GM19372 (cell line): ENCODE measurements around the gene SLC19A2.

Source experiments
- ATAC-seq: cut with Tn5 transposase; IDR thresholded peaks from one replicate; pipeline ENCODE4 v1.9.1; 2021; ENCODE audit warnings: mild to moderate bottlenecking, low read depth, moderate library complexity; ENCODE audit not compliant: unreplicated experiment

SLC19A2 gene

DNA sequence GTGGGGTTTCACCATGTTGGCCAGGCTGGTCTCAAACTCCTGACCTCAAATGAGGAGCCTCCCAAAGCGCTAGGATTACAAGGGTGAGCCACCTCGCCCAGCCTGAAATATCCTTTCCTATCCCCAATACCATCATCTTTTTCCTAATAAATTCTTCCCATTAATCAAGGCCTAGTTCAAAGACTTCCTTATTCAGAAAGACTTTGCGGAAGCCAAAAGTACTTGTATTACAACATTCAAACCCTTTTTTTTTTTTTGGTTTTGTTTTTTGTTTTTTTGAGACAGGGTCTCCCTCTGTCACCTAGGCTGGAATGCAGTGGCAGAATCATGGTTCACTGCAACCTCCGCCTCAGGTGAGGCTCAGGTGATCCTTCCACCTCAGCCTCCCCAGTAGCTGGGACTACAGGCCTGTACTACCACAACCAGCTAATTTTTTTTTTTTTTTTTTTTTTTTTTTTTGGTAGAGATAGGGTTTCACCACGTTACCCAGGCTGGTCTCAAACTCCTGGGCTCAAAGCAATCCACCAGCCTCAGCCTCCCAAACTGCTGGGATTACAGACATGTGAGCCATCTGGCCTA, 7.6 kb downstream of the SLC19A2 start:
- no peak for ATAC-seq

DNA sequence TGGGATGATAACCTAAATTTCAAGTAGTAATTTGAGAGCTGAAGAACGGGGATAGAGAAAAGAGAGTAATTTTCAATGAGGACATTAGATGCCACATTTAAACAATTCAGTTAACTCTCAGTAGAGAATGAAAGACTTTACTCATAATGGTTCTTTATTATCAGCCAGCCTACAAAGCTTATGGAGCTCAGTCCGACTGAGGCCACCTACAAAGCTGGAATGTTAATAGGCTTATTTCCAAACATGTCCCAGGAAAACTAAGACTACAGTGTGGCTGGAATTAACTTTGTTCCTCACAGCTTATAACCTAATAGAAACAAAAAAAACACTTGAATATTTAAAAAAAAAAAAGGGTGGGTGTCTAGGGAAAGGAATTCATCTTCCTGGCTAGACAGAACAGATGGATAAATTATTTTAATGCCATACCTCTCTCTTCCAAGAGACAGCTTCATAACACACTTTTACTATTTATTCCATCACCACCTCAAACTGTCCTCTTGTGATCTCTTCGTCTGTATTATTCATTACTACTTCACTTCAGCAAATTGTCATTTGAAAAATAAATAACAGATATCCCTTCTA, 9.8 kb downstream of the SLC19A2 start:
- no peak for ATAC-seq

DNA sequence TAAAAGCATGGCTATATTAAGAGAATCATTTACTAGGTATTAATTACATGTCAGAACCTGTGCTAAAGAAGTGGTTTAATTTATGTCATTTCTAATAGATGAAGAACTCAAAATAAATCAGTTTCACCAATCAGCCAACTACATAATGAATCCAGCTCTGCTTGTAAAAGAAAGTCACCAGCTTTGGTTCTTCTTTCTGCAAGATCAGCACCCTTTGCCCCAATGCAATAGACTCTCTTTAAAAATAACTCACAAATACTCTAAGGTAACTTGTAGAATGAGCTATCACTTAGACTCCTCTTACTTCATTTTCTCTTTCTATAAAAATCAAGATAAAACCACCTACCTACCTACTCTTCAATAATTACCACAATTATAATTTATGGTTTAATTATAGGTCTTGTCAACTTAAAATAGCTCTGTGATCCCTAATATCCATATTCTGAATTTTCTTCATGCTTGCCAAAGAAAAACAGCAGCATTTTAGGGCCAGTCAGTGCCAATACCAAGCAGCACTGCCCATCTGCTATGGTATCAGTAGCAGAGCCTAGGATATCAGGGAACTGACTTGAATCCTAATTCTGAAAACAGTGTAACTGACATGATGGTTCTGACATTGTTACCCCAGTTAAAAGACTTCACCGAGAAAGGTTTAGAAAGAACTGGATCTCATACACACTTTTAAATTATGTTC, 11.3 kb downstream of the SLC19A2 start:
- no peak for ATAC-seq

DNA sequence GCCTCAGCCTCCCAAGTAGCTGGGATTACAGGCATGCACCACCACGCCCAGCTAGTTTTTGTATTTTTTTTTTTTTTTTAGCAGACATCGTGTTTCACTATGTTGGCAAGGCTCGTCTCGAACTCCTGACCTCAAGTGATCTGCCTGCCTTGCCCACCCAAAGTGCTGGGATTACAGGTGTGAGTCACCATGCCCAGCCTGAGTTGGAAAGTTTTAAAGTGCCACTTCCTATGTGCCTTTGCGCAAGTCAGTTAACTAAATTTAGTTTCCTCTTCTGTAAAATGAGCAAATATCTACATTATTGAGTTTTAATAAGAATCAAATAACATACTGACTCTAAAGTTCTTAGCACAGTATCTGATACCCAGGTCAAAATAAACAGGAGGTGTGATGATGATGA, 12.4 kb downstream of the SLC19A2 start:
- ATAC-seq: no peak

DNA sequence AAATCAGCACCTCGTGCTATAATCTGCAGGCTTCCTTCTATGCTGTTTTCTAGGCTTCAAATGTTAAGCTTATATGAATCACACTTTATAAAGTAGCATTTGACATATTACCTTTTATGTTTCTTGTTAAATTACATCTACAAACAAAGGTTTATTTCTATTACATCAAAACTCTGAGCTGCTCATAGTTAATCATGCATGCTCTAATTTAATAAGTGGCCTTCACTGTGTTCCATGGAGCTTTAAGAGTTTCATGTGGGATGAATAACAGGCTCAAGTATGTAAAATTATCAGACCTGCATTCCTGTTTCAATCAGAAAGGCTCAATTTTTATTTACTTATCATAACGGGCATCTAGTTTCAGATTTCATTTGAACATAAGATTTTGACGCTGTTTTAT, 13.0 kb downstream of the SLC19A2 start:
- ATAC-seq: no peak

DNA sequence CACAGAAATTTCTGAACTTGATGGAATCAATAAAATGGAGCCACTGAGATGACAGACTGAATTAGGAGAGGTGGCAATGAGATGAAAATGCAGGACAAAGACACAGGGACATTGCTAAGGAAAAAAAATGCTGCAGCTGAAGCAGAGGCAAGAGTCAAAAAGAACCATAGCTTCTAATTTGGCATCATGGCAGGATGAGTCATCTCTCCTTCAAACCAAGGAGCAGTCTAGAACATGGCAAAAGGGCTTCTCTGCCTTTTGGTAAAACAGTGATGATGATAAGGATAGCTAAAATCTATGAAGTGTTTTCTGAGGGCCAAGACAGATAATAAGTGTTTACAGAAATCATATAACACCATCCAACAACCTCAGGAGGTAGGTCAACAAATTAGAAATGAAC, 16.8 kb downstream of the SLC19A2 start:
- ATAC-seq: no peak

DNA sequence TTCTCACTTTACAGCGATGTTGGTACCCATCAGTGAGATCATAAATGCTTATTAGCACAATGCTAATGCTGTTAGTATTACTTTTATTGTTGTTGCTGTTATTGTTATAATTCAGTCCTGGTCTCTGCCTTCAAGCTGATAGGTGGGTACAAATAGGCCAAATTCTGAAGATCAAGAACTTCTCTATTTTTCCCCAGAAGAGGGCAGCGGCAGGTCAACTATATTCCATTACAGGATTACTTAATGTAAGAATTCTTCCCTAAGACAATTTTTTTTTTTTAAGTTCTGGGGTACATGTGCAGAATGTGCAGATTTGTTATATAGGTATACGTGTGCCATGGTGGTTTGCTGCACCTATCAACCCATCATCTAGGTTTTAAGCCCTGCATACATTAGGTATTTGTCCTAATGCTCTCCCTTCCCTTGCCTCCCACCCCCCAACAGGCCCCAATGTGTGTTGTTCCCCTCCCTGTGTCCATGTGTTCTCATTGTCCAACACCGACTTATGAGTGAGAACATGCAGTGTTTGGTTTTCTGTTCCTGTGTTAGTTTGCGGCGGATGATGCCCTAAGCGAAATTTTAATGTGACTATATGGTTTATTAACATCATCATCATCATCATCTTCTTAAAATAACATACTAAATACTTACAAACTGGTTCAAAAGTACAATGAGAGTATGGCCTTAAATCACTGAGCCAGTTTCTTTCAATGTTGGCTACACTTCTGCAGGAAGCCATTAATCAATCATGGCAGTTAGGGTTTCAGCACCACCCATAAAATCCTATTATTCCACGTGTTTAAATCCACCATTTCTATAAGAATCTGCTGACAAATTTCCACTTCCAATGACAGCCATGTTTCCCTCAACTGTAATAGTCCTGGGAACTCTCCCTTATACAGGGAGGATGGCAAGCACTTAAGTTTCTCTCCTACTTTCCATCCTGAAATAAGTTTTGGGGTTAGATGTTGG, 19.2 kb downstream of the SLC19A2 start:
- no peak for ATAC-seq

DNA sequence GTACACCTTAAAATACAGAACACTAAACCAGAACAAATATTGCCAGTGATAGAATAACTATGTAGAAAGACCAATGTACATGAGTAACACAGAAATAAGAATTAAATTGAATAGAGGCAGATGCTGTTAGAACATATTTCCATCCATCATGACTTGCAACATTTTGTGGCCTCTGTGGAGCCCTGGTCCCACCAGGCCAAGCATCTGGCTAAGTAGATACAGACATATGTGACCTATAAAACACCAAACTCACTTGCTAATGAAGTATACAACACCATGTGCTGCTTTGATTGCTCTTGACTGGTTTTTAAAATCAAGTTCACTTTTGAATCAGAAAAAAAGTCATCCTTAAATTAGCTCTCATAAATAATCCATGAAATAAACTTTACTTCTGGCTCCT, 20.5 kb downstream of the SLC19A2 start:
- ATAC-seq: no peak

DNA sequence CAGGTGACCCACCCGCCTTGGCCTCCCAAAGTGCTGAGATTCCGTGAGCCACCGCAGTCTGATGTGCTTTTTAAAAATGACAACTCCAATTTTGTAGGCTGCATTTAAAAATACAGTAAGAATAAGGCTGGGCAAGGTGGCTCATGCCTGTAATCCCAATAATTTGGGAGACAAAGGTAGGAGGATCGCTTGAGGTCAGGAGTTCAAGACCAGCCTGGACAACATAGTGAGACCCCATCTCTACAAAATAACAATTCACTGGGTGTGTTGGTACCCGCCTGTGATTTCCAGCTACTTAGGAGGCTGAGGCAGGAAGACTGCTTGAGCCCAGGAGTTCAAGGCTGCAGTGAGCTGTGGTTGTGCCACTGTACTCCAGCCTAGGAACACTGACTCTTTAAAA, 23.4 kb downstream of the SLC19A2 start:
- no peak for ATAC-seq

DNA sequence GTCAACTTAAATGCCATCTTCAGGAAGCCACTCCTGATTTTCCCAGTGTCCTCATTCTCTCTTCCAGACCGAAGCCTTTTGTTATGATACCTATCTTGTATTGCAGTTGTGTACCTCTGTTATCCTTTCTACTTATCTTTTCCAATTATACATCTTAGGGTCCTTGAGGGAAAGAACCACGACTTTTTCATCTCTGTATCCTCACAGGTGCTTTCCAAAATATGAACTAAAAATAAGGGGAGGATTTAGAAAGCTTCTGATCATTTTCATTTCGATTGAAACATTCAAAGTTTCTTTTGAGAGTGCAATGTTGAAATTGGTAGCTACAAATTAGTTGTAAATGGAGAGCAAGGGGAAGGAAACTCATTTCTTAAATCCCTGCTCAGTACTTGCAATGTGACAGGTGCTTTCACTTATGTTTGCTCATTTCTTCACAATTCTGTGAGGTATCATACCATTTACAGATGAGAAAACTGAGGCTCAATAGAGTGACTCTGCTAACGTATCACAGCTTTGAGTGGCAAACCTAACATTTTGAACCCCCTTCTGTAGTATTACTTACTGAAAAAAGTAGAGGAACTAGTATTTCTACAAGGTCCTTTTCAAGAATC, 24.2 kb downstream of the SLC19A2 start:
- ATAC-seq: no peak

DNA sequence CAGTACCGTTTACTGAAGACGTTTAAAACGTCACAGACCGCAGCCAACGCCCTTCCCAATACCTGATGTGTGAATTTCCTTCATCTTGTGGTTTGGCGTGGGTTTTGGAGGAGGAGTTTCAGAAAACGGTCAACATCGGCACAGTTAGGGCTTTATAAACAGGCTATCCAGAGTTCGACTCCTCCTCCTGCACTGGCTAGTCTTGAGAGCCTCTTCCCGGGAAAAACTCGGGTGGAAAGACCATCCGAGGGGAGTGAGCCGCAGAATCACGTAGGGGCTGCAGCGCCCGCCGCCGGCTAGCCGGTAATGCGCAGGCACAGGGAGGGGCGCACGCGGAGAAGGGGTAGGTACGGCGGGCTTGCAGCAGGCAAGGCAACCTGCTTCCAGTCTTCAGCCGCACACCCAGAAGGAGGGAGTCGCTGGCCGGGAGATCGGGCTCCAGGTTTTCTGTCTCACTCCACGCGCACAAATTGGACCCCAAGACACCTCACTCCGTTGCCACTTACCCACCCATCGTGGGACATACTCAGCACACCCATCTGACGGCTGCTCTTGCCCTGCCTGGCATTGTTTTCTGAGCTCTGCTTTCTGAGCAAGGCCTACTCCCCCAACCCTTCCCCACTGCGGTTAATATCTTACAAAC, 25.4 kb downstream of the SLC19A2 start:
- ATAC-seq: no peak

DNA sequence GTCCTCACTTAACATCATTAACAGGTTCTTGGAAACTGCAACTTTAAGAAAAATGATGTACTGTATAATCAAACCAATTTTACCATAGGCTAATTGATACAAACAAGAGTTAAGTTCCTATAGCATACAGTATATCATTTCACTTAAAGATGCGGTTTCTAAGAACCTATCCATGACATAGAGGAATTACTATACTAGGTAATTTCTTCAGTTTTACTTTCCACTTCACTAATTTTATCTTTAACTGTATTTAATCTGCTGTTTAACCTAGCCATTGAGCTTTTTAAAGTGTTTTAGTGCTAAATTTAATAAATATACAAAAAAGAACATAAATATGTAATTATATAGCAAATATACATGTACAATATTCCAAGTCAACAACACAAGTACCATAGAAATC, 28.3 kb downstream of the SLC19A2 start:
- ATAC-seq: no peak

DNA sequence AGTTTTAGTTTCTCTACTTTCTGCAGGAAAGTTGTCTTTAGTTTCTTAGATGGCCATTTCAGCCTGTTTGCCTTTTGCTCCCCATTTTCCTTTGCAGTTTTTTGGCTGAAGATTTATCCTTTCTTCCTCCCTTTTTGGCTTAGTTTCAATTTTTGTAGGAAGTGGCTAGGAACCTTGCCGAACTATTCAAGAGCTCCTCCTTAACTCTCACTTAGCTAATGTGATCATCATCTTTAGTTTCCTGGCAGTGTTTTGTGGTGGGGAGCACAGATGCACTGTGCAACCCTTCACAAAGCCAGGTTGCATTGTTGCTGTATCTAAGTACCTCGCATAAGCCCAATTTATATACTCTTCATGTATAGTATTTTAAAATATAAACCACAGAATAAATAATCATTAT, 29.7 kb downstream of the SLC19A2 start:
- ATAC-seq: no peak

DNA sequence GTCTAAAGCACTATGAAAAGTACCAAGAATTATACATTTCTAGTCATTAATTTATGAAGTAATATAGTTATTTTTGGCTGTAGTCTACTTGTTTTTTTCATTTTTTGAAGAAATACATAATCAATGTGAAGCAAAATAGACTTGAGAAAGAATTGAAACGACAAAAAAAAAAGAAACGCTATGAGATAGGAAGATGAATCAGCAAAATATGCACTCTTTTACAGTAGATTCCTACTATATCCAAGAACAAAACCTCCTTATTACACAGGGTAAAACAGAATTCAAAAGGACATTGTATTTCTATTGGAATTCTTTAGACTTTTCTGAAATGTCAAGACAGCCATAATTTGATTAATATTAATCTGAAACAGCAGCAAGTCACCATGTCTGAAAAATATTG, 32.8 kb downstream of the SLC19A2 start:
- ATAC-seq: no peak

DNA sequence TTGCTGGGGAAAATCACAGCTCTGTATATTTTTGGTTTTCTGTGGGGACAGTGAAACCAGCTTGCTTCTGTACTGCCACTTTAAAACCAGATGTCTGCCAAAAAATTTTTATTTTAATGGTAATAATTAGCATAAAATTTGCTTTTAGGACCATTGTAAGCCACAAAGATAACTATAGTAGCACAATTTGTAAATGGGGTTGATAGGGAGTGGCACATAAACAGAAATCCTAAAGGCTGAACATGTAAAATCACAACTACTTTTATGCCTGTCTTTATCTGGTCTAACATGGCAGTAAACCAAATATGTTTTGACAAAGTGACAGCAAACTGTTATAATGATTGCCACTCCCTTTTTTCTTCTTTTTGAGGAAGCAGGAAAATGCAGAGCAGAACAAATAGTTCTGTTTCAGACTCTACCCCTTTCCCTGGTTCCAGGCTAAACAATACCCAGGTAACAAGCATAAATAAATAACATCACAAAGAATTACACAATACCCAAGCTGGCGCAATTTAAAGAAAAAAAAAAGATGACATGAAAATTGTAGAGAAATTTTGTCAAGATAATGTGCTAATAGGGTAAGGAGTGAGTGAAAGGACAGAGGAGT, 34.4 kb downstream of the SLC19A2 start:
- ATAC-seq: no peak

DNA sequence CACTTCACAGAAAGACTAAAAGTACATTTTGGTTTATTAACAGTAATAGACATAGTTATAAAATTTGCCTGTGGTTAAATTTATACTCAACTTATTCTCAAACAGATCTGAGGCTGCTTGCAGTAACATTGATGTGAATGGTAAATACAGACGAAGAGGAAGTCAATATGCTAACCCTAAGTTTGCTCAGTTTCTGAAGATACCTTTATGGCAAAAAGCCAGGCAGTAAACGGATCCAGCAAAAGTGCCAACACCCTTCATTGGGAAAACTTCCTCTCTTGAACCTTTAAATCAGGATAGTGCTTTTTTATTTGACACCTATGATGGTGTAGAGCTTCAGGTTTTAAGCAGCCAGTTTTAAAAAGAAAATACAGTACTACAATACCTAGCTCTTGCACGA, 41.8 kb downstream of the SLC19A2 start:
- ATAC-seq: no peak

DNA sequence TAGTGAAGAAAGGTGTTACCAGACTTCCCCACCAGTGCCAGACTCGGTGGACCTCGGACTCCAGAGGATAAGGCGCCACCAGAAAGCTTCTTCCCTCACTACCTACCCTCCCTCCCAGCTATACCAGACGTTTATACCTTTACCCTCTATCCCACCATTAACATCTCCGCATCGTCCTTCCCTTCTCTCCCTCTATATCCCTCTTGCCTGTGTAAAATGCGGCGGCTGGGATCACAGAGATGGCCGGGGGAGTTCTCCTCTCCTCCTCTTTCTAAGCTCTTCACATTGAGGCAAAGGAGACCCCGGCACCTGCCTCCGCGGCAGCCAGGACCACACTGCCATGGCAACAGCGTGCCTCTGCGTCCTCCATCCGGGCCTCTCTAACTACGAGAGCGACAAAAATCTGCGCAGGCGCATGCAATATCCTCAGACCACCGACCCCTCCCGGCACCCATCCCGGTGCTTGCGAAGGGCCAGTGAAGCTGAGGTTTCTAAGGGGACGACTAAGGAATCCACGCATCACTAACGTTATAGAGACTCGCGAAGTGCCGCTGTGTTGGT, 58.6 kb downstream of the SLC19A2 start, which contains the start of gene CCDC181:
TSS of gene CCDC181 (minus strand) at position 394 of the 561 bp plus-strand sequence. CDS start 2,547 bp downstream, outside the sequence.
- ATAC-seq: peak; percentile 72

DNA sequence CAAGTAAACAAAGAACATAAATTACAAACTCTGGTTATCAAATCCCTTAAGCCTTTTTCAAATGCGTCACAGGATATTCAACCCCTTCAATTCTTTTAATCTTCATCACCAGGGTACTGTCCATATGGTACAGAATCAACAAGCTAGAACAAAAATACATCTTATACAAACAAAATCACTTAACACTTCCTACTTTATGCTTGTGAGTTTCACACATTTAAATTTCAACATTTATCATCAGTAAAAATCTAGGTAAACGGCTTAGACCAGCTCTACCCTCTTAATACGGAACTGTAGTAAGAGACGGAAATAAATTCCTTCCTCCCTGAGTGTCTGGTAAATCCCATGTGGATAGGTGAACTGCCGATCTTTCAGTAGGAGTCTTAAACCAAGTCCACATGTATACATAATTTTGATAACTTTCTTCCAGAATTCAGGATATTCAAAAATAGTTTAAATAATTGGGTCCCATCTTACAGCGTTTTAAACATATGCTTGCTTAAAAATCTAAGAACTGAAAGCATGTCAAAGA, 59.5 kb downstream of the SLC19A2 start:
- ATAC-seq: no peak

DNA sequence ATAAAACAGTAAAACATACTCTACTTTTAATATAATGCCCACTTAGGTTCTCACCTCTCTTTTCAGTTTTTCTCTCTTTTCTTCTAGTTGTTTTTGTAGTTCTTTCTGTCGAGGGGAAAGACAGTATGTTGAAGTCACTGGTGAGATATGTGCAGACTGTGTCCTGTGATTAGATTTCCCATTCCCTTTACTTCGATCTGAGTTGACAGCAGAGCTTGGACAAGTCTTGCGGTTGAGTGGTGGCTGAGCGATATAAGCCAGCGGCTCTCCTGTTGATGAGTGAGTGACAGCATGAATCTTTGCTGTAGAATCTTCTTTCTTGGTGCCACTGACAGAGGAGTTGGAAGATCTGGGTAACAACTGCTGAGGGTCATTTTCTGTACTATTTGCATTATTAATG, 64.4 kb downstream of the SLC19A2 start:
- no peak for ATAC-seq
